Measurements from ENCODE around the gene VIL1.

Gene VIL1

DNA sequence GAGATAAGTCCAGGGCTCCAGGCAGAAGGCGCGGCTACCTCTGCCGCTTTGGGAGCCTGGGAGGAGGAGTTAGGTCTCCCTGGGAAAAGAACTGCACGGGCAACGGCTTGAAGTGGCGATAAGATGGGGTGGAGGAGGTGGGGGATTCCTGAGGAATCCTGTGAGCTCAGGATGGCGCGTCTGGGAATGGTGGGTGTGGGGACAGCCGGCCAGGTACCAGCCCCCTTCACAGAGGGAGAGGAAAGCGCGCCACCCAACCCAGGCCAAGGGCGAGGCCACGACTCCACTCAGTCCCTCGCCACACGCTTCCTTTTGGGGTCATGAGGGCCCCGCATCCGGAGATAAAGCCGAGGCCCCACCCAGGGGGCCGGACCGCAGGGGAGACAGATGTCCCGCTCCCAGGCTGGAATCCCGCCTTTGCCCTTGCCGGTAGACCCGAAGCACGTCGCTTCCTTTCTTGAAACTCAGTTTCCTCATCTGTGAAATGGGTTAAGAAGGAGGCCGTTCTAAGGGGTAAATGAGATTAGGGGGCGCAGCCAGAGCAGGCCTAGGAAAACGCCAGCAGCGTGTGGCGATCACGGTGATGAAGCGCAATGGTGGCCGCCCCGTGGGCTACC lies 21.0 kb upstream of the VIL1 start:
- H3K4me3 ChIP-seq (ENCODE audit: low read depth, low read length) = peak overlapping the region; percentile 91
- DNase-seq (ENCODE audit: low read depth) = peak; percentile 91
- TF ChIP-seq, protein P1, sequence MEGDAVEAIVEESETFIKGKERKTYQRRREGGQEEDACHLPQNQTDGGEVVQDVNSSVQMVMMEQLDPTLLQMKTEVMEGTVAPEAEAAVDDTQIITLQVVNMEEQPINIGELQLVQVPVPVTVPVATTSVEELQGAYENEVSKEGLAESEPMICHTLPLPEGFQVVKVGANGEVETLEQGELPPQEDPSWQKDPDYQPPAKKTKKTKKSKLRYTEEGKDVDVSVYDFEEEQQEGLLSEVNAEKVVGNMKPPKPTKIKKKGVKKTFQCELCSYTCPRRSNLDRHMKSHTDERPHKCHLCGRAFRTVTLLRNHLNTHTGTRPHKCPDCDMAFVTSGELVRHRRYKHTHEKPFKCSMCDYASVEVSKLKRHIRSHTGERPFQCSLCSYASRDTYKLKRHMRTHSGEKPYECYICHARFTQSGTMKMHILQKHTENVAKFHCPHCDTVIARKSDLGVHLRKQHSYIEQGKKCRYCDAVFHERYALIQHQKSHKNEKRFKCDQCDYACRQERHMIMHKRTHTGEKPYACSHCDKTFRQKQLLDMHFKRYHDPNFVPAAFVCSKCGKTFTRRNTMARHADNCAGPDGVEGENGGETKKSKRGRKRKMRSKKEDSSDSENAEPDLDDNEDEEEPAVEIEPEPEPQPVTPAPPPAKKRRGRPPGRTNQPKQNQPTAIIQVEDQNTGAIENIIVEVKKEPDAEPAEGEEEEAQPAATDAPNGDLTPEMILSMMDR (IDR thresholded peaks at IDR 0.05; ENCODE audit: insufficient read depth, low read depth, low read length, missing control alignments) = no peak

DNA sequence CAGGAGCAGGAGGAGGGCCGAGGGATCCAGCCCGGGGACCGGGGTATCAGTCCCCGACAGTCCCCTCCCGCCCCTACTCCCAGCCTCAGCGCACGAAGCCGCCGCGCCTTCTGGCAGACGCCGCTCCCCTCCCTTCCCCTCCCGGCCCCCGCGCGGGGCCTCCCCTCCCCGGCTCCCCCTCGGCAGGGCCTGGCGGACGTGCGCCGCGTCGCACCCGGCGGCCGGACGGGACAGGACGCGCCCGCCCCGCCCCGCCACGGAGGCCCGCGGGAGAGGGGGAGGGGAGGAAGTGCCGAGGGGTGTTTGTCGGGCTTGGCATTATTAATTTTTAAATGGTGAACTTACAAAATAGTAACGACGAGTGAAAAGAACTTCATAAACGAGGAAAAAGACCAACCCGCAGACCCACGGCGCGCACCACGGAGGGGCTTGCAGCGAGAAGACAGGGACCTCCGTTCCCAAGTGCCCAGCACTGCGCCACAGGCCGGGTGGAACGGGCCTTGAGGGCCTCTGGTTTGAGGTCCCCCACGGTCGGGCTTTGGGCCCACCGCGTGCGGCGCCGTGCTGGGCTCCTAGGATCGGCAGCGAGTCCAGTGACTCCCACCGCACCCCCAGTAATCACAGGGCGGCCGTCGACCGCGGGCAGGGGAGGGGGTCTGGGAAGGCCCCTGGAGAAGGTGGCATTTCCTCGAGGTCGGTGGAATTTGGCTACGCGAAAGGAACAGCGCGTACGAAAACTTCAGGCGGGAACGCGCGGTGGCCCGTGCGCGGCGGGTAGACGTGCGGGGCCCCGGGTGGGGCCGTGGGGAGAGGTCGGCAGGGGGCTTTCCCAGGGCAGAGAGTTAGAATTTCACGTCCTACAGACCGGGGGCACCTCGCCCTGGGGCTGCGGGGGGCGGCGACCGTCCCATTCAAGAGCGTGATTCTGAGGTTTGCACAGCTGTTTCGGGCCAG lies 20.2 kb upstream of the VIL1 start:
- peak; percentile 88 for DNase-seq (ENCODE audit: low read depth)
- TF ChIP-seq, protein P1 (IDR thresholded peaks at IDR 0.05; ENCODE audit: insufficient read depth, low read depth, low read length, missing control alignments) = no peak
- H3K4me3 ChIP-seq (ENCODE audit: low read depth, low read length) = peak overlapping the region; percentile 91

DNA sequence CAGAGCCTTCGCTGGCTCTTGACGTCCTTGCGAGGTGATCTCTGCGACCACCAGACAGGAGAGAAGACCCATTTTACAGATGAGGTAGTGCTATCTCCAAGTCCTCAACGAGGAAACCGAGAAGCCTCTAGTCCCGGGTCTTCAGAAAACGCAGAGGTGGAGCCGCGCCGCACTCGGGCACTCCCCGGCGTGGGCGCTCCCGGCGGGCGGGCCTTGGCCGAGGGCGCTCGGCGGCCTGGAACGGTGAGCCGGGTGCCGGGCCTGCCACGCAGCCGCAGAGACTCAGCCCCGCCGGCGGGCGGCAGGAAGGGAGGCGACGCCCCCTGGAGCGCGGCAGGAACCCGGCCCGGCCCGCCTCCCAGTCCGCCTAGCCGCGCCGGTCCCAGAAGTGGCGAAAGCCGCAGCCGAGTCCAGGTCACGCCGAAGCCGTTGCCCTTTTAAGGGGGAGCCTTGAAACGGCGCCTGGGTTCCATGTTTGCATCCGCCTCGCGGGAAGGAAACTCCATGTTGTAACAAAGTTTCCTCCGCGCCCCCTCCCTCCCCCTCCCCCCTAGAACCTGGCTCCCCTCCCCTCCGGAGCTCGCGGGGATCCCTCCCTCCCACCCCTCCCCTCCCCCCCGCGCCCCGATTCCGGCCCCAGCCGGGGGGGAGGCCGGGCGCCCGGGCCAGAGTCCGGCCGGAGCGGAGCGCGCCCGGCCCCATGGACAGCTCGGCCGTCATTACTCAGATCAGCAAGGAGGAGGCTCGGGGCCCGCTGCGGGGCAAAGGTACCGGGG lies 19.3 kb upstream of the VIL1 start, which contains the start of gene CTDSP1:
CTDSP1 (plus strand) TSS at position 478 of the 776 bp plus-strand sequence; CDS start at position 701, 223 bp downstream.
- peak; percentile 98 for DNase-seq (ENCODE audit: low read depth)
- TF ChIP-seq, protein P1 (IDR thresholded peaks at IDR 0.05; ENCODE audit: insufficient read depth, low read depth, low read length, missing control alignments) = no peak
- peak within 1 kb of the TSS; percentile 91 for H3K4me3 ChIP-seq (ENCODE audit: low read depth, low read length)

DNA sequence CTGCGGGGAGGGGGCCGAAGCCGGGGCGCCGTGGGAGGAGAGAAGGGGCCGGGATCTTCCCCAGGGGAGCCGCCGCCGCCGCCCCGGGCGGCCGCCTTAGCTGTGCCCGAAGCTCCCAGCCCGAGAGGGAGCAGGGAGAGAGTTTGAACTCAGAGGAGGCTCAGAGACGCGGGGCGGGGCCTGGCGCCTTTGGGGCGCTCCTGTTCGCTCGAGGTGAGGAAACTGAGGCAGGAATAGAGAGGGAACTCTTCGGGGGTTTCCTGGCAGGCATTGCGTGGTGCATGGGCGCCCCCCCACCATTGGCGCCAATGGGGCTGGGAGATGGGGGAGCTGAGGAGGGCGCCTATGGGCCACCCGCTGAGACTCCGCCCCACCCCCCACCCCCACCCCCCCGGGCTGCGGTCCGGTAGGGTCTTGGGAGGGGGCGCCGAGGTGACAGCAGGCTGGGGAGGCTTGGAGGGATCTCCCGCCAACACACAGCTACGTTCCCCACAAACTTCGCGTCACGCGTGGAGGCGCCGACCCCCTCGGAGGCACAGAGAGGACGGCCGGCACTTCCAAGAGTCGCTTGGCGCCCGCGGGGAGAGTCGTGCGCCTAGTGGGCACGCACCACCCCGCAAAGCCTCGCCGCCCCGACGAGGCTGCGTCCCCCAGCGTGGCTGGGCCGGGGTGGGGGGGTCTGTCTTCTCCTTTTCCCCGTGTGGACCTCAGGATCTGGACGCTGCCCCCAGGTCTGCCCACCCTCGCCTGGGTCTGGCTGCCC lies 18.6 kb upstream of the VIL1 start:
- TF ChIP-seq, protein P1 (IDR thresholded peaks at IDR 0.05; ENCODE audit: insufficient read depth, low read depth, low read length, missing control alignments) = no peak
- DNase-seq (ENCODE audit: low read depth) = no peak
- H3K4me3 ChIP-seq (ENCODE audit: low read depth, low read length) = peak overlapping the region; percentile 90

DNA sequence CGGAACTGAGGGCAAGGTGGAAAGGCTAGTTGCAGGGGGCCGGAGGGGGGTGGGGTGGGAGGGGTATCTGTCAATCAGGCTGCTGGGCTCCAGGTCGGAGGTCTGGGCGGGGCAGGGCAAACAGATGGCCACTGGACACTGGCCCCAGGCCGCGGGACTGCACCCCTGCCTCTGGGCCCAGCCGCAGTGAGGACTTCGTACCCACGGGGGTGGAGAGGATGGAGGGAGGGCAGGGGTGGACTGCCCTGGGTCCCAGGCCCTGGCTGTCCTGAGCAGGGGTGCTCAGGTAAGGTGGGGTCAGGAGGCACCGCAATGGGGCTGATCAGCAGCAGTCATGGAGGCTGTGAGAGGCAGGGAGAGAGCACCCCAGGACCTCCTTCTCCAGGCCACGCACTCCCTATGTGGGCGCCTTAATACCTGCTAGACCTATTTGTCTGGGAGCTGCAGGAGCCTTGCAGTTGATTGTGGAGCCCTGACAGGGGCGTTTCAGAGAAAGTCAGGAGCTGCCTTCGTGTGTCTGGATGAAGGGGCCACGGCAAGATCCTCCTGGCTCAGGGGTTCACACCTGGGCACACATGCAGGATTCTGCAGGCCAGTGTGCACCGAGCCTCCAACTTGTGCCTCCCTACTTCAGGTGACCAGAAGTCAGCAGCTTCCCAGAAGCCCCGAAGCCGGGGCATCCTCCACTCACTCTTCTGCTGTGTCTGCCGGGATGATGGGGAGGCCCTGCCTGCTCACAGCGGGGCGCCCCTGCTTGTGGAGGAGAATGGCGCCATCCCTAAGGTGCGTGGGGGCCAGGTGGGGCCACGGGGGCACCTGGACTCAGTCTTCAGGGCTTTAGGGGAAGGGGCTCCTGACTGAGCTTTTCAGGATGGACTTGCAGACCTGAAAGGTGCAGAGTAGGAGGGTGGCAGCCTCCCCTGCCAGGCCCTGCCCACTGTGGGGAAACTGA lies 17.7 kb upstream of the VIL1 start:
- TF ChIP-seq, protein P1 (IDR thresholded peaks at IDR 0.05; ENCODE audit: insufficient read depth, low read depth, low read length, missing control alignments) = no peak
- DNase-seq (ENCODE audit: low read depth) = no peak
- peak overlapping the region; percentile 90 for H3K4me3 ChIP-seq (ENCODE audit: low read depth, low read length)

Data from GM12865 (cell line).